GM21528 (cell line): ENCODE measurements around the gene RTP5.
"Not testable (repeated sequence)": the region's sequence is repeated elsewhere in the genome, so short reads cannot be mapped to it uniquely, and the experiment has no call there.

Experiments
- ATAC-seq: cut with Tn5 transposase; IDR thresholded peaks from one replicate; pipeline ENCODE4 v1.9.1; 2021; ENCODE audit warnings: mild to moderate bottlenecking, moderate library complexity; ENCODE audit not compliant: unreplicated experiment, low FRiP score

RTP5 gene

DNA sequence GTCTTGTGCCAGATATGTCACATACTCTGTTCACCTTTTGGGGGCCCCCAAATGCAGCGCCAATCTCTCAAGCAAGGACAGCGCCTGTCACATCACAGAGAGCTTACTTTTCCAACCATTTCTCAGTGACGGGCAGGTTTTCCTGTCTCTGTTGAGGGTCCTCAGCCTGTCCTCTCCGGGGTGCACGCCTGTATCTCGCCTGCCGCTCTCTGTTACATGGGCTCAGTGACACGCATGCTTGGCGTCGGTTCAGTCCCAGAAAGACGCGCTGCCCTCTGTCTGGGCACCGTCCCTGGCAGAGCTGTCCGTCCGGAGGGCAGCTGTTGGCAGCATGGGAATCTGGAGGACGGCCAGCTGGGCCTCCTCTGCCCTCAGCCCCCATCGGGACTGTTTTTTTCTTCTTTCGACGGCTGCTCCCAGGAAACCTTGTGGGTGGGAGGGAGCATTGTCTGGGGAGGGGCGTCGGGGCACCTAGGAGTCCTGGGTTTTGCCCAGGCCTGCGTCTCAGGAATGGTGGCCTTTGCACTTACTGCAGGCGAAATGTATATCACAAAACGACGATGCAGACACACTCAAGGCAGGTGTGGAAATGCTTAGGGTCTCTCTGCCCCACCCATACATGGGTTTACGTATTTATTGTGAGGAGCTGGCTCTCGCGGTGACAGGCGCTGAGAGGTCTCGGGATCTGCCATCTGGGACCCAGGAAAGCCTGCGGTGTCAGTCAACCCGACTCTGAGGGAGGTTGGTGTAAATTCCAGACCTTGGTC, 30.9 kb downstream of the RTP5 start:
- no peak for ATAC-seq

DNA sequence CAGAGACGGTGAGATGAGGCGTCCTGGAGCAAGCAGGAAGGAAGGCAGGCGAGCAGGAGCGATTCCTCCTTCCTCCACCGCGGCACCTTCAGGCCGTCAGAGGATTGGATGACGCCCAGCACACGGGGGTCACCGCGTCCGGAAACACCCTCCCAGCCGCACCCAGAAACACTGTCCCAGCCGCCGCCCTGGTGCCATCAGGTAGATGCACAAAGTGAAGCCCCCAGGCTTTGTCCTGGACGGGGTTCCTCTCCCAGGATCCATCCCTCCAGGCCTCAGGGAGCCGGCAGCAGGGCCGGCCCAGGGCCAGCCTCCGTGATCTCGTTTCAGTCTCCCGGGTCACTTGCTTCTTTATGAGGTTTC, 31.5 kb downstream of the RTP5 start:
- no peak for ATAC-seq

DNA sequence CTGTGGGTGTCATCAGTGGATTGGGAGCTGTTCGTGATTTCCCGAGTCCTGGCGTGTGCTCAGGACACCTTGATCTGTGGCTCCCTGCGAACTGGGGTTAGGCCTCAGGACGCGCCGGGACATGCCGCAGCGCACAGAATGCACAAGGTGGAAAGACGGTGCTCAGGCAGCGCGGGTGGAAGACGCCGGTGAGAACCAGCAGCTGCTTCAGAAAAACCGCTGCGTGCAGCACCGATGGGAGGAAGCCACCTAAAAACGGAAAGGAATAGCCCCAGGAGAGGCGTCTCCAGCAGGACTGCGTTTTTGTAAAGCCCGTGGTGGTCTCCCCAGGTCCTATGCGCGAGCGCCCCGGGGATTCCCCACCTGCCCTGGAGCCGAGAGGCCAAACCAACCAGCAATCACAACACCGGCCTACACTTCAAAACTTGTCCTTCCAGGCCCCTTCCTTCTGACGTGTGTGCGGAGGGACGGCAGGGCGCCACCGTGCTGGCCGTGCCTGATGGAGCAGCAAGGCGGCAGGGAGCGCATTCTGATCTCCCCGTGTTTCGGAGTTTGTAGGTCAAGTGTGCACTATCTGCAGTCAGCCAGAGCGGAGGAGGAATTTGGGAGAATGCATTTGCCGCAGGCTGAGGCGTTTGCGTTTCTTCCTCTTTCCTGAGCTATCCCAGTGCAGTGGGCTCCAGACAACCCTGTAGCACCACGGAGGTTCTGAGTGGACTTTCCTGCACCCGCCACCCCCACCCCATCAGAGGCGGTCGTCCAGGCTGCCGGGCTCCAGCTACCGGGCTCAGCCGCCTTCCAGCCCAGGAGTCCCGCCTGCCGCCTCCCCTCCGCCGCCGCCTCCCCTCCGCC, 32.2 kb downstream of the RTP5 start:
- no peak for ATAC-seq

DNA sequence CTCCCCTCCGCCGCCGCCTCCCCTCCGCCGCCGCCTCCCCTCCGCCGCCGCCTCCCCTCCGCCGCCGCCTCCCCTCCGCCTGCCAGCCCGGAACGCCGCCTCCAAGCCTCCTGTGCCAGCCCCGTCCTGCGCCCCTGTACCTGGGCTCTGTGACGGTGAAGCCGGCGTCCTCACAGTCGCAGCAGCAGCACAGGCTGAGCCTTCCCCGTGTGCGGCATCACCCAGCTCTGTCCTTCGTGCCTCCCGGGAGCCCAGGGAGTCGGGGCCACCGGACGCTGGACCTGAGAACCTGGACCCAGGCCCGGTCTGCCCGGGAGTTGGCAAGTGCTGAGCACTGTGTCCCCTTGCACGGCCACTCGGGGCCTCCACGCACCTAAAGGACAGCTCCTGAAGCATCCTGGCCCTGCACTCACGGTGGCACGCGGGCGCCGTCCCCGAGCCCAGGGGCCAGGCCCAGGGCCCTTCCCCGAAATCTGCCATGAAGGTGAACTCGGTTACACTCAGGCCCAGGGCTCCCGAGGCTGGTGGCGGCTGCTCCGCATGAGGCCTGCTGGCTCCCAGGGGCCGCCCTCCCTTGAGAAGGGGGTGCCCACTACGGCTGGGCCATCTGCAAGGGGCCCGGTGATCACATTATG, 32.9 kb downstream of the RTP5 start:
- no peak for ATAC-seq

DNA sequence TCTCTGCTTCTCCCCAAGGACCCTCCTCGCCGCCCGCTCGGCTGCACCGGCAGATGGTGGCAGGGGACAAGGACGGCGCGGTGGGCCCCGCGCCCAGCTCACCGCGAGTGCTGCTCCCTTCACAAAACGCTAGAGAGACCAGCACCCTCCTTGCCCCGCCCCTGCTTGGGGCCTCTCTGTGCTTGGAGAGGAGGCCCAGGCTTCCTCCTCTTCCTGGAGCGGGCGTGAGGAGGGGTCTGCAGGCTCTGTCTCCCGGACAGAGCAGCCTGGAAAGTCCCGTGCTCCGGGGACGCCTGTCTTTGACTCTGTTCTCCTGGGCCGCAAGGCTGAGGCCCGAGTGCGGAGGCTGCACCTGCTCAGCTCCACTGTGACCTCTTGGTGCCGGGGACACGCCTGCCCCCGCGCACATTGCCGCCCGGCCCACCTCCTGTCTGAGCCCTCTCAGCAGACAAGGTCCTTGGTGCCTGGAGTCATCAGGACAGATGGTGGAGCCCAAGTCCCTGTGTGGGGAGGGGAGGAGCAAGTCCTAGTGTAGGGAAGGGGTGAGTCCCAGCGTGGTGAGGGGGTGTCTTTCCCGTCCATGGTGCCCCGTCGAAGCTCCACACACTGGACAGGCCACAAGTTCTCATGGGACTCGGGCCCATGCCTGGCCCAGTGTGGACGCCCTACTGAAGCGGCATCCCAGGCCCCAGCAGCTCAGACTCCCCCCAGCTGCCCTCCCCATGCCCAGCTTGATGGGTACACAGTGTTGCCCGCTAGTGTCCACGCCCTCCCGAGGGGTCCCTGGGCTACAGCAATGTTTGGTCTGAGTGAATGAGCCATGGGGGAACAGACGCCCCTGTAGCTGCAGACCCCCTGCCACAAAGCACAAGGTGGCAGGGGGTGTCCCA, 33.8 kb downstream of the RTP5 start:
- no peak for ATAC-seq

DNA sequence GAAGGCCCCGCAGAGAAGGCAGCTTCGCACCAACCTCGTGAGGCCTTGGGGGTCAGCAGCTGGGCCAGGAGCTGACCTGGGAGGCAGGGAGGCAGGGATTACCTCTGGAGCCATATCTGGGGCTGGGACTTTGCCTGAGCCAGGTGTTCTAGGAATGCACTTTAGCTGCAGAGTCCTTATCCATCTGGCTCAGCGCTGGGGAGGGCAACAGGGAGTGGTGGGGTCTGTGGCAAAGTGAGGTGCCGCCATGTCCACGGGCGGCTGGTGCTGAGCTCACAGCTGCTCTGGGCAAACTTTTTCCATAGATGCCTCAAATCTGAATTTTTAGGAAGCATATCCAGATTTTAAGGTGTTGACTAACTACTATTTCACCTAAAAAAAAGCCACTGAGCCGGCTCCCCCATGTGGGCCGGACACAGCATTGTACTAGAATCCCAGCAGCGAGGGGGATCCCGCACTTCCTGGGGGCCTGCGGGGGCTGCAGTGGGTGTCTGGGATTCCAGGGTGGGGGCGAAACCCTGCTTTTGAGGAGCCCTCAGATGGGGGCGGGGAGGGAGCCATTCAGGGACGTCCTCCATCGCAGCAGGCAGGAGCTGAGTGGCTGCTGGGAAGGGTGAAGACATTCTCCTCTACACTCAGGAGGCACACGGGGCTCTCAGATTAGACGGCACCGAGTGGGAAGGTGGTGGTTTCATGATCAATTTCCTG, 34.6 kb downstream of the RTP5 start:
- ATAC-seq: no peak

DNA sequence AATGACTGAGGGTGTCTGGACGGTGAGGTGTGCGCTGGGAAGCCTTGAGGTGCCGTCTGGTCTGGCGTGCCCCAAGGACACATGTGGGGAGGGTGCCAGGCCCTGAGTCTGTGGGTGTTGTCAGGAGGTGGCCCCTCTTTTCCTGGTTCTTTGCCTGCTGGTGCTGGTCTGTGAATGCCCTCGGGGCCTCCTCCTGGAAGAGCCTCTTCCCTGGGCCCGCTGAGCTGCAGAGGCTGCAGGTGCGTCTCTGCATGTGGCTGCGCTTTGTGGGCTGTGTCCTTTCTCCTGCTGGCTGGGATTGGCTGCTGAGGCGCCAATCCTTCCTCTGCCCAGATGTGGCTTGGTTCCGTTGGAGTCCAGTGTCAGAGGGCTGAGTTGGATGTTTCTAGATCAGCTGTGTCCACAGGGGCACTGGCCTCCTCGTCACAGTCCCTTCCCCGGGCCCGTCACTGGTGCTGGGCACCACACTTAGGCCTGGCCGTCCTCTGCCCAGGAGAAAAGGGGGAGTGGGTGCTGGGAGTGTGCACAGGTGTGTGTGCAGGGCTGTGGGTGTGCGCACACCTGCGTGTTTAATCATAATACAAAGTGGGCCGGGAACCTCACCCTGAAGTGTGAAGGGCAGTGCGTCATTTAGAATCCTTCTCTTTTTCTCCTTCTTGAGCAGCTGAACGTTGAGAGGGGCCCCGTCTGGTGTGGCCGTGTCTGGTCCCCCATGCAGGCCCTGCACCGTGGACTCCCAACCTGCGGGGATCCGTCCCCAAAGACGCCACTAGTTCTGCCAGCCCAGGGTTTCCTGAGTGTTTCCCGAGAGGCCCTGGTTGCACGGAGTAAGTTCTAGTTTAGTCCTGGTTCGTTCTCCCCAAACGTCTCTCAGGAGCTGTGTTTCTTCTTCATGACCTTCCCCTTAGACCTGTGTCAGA, 35.5 kb downstream of the RTP5 start:
- ATAC-seq: no peak

DNA sequence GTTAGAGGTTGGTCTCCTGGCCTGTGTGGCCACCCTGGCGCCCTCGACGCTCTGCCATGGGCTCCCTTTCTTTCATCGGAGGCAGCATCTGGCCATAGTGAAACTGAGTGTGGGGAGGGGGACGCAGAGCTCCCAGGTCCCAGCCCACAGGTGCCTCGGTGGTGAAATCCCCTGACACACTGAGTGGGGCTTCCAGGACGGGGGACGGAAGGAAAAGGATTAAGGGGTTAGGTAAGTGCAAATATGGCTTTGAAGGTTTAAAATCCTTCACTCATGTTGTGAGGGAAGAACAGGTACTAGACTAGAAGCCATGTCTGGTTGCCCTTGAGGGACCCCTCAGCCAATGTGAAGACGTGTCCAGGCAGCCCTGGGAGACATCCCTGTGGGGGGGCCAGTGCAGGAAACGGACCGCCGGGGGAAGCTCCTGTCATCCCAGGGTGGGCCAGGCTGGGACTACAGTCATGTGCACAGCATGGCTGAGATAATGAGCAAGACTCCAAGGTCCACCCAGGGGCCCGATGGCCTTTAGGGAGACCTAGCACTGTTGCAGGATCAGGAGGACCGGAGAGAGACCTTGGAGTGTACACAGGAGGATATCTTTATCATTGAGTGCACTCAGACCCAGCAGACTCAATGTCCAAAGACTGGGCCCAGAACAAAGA, 36.3 kb downstream of the RTP5 start:
- ATAC-seq: no peak

DNA sequence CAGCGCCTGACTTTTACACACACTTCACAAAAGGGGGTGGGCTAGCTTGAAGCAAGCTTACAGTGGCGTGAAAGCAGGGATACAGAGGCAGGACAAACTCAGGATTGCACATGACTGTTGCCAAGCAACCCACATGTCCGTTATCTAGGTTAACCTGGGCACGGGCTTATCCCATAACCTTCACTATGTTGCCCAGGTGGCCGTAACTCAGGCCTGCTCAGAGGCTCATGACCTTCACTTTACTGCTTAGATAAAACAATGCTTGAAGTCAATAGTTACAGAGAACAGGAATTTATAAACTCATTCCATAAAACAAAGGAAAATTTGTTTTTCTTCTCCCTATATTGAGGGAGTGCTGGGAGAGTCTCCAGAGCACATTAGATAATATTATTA, 36.8 kb downstream of the RTP5 start:
- not testable (repeated sequence) for ATAC-seq

DNA sequence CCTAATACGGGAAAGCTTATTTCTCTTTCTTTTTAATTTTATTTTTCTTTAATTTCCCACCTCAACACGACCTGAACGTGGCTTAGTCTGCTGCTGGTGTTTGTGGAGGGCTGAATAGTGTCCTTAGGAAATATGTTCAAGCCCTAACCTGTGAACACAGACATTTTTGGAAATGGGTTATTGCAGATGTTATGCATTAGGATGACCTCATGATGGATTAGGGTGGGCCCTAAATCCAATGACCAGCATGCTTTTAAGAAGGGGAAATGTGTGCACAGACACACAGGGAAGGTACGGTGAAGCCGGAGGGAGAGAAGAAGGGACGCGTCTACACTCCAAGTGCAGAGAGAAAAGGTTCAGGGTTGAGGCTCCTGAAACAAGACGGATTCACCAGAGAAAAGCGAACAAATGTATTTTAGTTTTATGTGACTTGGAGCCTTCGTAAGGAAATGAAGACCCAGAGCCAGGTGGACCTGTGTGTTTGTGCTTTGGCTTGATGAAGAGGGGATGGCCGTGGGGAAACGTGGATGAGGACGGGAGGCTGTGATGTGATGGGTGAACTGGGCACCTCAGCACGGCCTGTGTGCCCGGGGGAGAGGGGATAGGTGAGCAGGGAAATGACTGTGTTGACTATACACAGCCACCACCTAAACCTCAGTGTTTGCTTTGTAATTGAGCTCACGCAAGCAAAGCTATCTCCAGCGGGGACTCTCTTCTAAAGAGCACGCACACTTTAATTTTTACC, 37.5 kb downstream of the RTP5 start:
- no peak for ATAC-seq

DNA sequence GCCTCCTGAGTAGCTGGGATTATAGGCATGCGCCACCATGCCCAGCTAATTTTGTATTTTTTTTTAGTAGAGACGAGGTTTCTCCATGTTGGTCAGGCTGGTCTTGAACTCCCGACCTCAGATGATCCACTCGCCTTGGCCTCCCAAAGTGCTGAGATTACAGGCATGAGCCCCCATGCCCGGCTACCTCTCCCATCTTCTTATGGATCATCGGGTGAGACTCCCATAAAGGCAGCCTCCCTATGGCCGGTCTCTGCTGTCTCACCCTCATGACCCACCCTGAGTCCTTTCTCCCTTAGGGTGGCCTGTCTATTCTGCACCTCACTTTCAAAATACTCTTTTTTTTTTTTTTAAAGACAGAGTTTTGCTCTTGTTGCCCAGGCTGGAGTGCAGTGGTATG, 38.3 kb downstream of the RTP5 start:
- ATAC-seq: not testable (repeated sequence)

DNA sequence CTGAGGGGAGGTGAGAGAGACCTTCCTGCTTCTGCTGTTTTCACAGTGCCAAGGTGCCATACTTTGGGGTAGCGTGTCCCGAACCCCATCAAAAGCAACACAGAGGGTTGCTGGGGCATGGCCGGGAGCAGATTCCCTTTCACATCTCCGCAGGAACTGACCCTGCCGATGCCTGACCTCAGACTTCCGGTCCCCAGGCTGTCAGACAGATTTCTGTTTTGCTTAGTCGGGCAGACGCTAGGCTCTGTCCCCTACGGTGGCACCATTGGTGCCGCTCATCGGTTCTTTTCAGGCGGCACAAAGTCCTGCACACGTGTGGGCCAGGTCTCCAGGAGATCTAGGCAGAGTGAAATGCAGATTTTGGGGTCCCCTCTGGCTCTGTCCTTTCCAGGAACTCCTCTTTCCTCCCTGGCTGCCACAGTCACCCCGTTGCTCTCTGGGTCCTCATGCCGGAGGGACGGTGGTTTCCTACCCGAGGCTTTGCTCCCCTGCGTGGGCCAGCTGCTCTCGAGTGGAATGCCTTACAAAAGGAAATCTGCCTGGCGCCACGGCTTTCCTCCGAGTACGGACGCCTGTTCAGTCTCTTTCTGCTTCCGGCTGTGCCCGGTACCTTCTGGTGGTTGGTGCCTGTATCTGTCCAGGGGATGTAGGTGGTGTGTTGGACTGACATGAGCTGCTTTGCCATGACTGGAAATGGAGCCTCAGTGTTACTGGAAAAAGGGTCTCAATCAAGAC, 39.3 kb downstream of the RTP5 start:
- no peak for ATAC-seq

DNA sequence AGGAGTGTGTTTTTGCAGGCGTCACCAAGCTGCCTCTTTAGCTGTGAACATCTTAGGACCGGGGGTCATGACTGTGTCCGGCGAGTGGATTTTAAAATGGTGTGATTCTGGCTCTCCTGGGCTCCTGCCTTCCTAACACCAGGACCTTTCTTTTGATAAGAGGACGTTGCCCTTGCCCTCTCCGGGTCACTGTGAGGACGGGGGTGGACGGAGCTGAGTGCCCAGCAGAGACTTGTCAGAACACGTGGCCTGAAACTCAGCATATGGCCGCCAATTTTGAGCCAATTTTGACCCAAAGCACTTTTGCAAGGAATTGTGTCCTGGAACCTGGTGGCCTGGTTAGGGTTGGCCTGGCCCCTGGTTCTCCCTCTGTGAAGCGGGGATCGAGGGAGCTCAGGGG, 40.2 kb downstream of the RTP5 start:
- ATAC-seq: no peak

DNA sequence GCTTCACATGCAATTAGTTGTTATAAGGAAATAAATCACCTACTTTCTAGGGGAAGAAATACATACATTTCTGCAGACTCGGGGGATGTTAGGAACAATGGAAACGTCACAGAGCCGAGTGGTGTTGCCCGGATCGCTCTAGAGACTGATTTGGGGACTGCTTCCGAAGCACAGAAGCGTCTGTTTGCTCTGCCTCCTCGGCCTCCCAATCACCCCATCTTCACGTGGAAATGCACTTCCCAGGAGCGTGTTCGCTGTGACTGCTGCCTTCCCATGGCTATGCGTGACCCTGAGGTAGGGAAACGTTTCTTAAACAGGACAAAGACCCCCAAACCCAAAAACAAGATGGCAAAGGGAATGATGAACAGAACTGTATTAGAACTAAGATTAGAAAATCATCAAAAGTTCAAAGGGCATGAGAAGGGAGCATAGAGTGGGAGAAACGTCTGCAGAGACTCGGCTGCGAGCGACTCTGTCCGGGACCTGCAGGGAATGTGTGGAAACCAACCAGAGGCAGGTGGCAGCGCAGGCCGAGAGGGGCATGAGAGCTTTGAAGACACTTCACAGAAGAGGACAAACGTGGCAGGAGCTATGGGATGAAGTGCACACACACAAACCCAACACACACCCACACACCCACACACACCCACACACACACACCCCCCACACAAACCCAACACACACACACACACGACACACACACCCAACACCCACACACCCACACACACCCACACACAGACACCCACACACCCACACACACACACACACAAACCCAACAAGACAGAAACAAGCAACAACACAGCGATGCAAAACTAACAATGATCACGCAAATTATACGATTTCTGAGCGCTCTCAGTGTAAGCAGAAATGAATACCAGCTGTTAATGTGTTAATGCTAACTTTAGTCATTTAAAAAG, 41.3 kb downstream of the RTP5 start:
- ATAC-seq: no peak

DNA sequence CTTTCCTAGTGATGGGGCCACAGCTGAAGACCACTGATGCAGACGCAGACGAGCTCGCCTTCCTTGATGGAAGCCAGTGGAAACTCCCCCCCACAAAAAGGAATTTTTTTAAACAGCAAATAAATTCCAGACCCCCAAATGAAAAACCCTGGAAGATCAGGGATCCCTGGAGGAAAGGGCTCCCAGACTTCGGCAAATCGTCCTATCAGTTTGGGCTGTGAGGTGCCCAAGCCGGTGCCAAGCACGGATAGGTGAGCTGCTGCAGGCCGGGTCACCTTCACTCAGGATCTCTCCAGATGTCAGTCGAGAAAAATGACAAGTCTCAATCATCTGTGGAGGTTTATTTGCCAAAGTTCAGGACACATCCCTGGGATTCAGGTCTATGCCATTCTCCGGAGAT, 42.0 kb downstream of the RTP5 start:
- no peak for ATAC-seq

DNA sequence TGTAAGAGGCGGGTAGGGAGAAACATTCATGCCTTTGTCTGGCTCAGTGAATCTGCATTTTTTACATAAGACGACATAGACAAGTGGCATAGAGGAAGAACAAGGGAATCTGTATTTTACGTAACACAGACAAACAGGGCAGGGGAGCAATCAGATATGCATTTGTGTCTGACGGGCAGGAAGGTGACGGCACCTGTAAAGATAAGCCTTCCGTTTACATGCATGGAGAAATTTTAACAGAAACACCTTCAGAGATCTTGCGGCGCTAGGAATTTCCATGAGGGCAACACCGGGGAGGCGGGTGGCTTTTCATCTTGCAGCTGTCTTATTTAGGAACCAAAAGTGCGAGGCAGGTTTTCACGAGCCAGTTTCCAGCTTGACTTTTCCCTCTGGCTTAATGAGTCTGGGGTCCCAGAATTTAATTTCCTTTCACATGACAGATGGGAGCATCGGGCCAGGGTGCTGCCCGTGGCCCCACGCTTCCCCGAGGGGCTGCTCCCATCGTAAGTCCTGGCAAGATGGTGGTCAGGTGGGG, 42.6 kb downstream of the RTP5 start:
- ATAC-seq: no peak
